ENCODE results near the gene CSMD2.

Gene CSMD2

GRCh38 chr1:33727310-33727709 lies 437.7 kb downstream of the CSMD2 start:
- no peak for DNase-seq

GRCh38 chr1:33726274-33726804 lies 438.7 kb downstream of the CSMD2 start:
- no peak for DNase-seq

- no peak for DNase-seq
Measured at GRCh38 chr1:33725556-33726160, 439.4 kb downstream of the CSMD2 start.

GRCh38 chr1:33725037-33725436 lies 440.0 kb downstream of the CSMD2 start:
- no peak for DNase-seq

GRCh38 chr1:33724348-33724747 lies 440.7 kb downstream of the CSMD2 start:
- DNase-seq, result no peak

GRCh38 chr1:33723251-33723650 lies 441.8 kb downstream of the CSMD2 start:
- DNase-seq, result no peak

GRCh38 chr1:33721301-33721815 lies 443.7 kb downstream of the CSMD2 start:
- no peak for DNase-seq

GRCh38 chr1:33719771-33720670 lies 445.0 kb downstream of the CSMD2 start:
- no peak for DNase-seq

- no peak for DNase-seq
Measured at GRCh38 chr1:33719326-33719725, 445.7 kb downstream of the CSMD2 start.

- DNase-seq, result no peak
Measured at GRCh38 chr1:33718186-33718585, 446.8 kb downstream of the CSMD2 start.

GRCh38 chr1:33716976-33717688 lies 447.9 kb downstream of the CSMD2 start:
- no peak for DNase-seq

GRCh38 chr1:33715195-33715811 lies 449.7 kb downstream of the CSMD2 start:
- DNase-seq, result no peak

- no peak for DNase-seq
Measured at GRCh38 chr1:33714421-33714820, 450.6 kb downstream of the CSMD2 start.

GRCh38 chr1:33713058-33713877 lies 451.8 kb downstream of the CSMD2 start:
- no peak for DNase-seq

GRCh38 chr1:33712186-33712585 lies 452.8 kb downstream of the CSMD2 start:
- DNase-seq, result no peak

GRCh38 chr1:33711511-33711910 lies 453.5 kb downstream of the CSMD2 start:
- no peak for DNase-seq

GRCh38 chr1:33710967-33711366 lies 454.1 kb downstream of the CSMD2 start:
- no peak for DNase-seq

GRCh38 chr1:33709783-33710718 lies 455.0 kb downstream of the CSMD2 start:
- no peak for DNase-seq

GRCh38 chr1:33709174-33709782 lies 455.8 kb downstream of the CSMD2 start:
- DNase-seq, result no peak

- no peak for DNase-seq
Measured at GRCh38 chr1:33706634-33707255, 458.3 kb downstream of the CSMD2 start.
